Glomerular endothelial cell (primary cell): ENCODE measurements around the gene LAPTM5. TPM values are rescaled to one million over a fixed set of nuclear protein-coding genes. Genes with fewer than 3 reads are reported as not detected.
"Not testable (repeated sequence)": the region's sequence is repeated elsewhere in the genome, so short reads cannot be mapped to it uniquely, and the experiment has no call there.

ENCODE experiments used
- DNase-seq: peaks from one replicate; pipeline ENCODE4 v3.0.0-alpha.2; 2011; ENCODE audit warnings: low read depth, low spot score; ENCODE audit errors: extremely low read depth
- total RNA-seq: library from RNA; depleted of rRNA; stranded (reverse); fragments of >200 nt; gene quantifications from 2 replicates; pipeline ENCODE4 v1.2.3, GENCODE V29; 2015

The LAPTM5 gene
- 82.2 and 132 TPM in 2 replicates for total RNA-seq

- DNase-seq = no peak
These were observed at the start of gene LAPTM5 for GRCh38 chr1:30757352-30758120. LAPTM5 (minus strand) TSS chr1:30757774; CDS start chr1:30757745, 29 bp downstream.

- no peak for DNase-seq
These were observed 49.1 kb upstream of the LAPTM5 start for GRCh38 chr1:30806381-30807317.

GRCh38 chr1:30805304-30806003 lies 47.9 kb upstream of the LAPTM5 start:
- no peak for DNase-seq

GRCh38 chr1:30804822-30805221 lies 47.2 kb upstream of the LAPTM5 start:
- DNase-seq = no peak

GRCh38 chr1:30804352-30804751 lies 46.8 kb upstream of the LAPTM5 start:
- no peak for DNase-seq

- no peak for DNase-seq
These were observed 46.0 kb upstream of the LAPTM5 start for GRCh38 chr1:30803562-30803961.

- DNase-seq = no peak
These were observed 44.2 kb upstream of the LAPTM5 start for GRCh38 chr1:30801771-30802198.

- no peak for DNase-seq
These were observed 41.6 kb upstream of the LAPTM5 start for GRCh38 chr1:30799233-30799511.

GRCh38 chr1:30798389-30799232 lies 41.0 kb upstream of the LAPTM5 start:
- no peak for DNase-seq

- DNase-seq = no peak
These were observed 37.5 kb upstream of the LAPTM5 start for GRCh38 chr1:30795026-30795425.

GRCh38 chr1:30794260-30794659 lies 36.7 kb upstream of the LAPTM5 start:
- DNase-seq = no peak

- DNase-seq = no peak
These were observed 35.6 kb upstream of the LAPTM5 start for GRCh38 chr1:30793209-30793608.

- no peak for DNase-seq
These were observed 34.3 kb upstream of the LAPTM5 start for GRCh38 chr1:30791868-30792267.

GRCh38 chr1:30790850-30791778 lies 33.5 kb upstream of the LAPTM5 start:
- DNase-seq = no peak

- not testable (repeated sequence) for DNase-seq
These were observed 32.6 kb upstream of the LAPTM5 start for GRCh38 chr1:30790256-30790525.

- DNase-seq = no peak
These were observed 32.0 kb upstream of the LAPTM5 start for GRCh38 chr1:30789388-30790255.

- DNase-seq = no peak
These were observed 31.2 kb upstream of the LAPTM5 start for GRCh38 chr1:30788580-30789387.
